ENCODE results near the gene NNMT.

Gene NNMT

GRCh38 chr11:114345575-114346222 lies 49.5 kb downstream of the NNMT start:
- Histone ChIP-seq H3K9me3 (ENCODE audit: low read depth, low read length) (no peaks in the 10 kb centered on the region), H3K27ac (no peak overlapping the region), H3K4me3 (no peak overlapping the region), H3K36me3 (ENCODE audit: insufficient read depth, low read length) (no peaks in the 10 kb centered on the region), H3K9ac (ENCODE audit: insufficient read length) (no peak overlapping the region)
- TF ChIP-seq POLR2AphosphoS5 (IDR thresholded peaks at IDR 0.05; ENCODE audit: borderline replicate concordance, low read depth, low read length): no peak
- no peak for TF ChIP-seq EZH2 (IDR thresholded peaks at IDR 0.05)
- TF ChIP-seq FOXP2 (optimal IDR thresholded peaks at IDR 0.05; ENCODE audit: control extremely low read depth, extremely low read length, insufficient read depth): no peak
- no peak for DNase-seq (ENCODE audit: low read depth, low spot score)

GRCh38 chr11:114346709-114347141 lies 50.5 kb downstream of the NNMT start:
- H3K9me3 ChIP-seq (ENCODE audit: low read depth, low read length): no peaks in the 10 kb centered on the region
- H3K9ac ChIP-seq (ENCODE audit: insufficient read length): no peak overlapping the region
- H3K27ac ChIP-seq: no peak overlapping the region
- no peak for DNase-seq (ENCODE audit: low read depth, low spot score)
- H3K4me3 ChIP-seq: no peak overlapping the region
- TF ChIP-seq FOXP2 (optimal IDR thresholded peaks at IDR 0.05; ENCODE audit: control extremely low read depth, extremely low read length, insufficient read depth) (no peak), POLR2AphosphoS5 (IDR thresholded peaks at IDR 0.05; ENCODE audit: borderline replicate concordance, low read depth, low read length) (no peak), EZH2 (IDR thresholded peaks at IDR 0.05) (no peak)
- no peaks in the 10 kb centered on the region for H3K36me3 ChIP-seq (ENCODE audit: insufficient read depth, low read length)

- TF ChIP-seq FOXP2 (optimal IDR thresholded peaks at IDR 0.05; ENCODE audit: control extremely low read depth, extremely low read length, insufficient read depth) (no peak), EZH2 (IDR thresholded peaks at IDR 0.05) (no peak), POLR2AphosphoS5 (IDR thresholded peaks at IDR 0.05; ENCODE audit: borderline replicate concordance, low read depth, low read length) (no peak)
- H3K4me3 ChIP-seq: no peak overlapping the region
- H3K27ac ChIP-seq: no peak overlapping the region
- H3K9me3 ChIP-seq (ENCODE audit: low read depth, low read length): no peaks in the 10 kb centered on the region
- H3K36me3 ChIP-seq (ENCODE audit: insufficient read depth, low read length): no peaks in the 10 kb centered on the region
- peak; percentile 30 for DNase-seq (ENCODE audit: low read depth, low spot score)
- H3K9ac ChIP-seq (ENCODE audit: insufficient read length): no peak overlapping the region
These were observed 52.3 kb downstream of the NNMT start for GRCh38 chr11:114348200-114349191.

- TF ChIP-seq FOXP2 (optimal IDR thresholded peaks at IDR 0.05; ENCODE audit: control extremely low read depth, extremely low read length, insufficient read depth) (no peak), POLR2AphosphoS5 (IDR thresholded peaks at IDR 0.05; ENCODE audit: borderline replicate concordance, low read depth, low read length) (no peak), EZH2 (IDR thresholded peaks at IDR 0.05) (no peak)
- DNase-seq (ENCODE audit: low read depth, low spot score): no peak
- Histone ChIP-seq H3K9me3 (ENCODE audit: low read depth, low read length) (no peaks in the 10 kb centered on the region), H3K36me3 (ENCODE audit: insufficient read depth, low read length) (no peaks in the 10 kb centered on the region), H3K4me3 (no peak overlapping the region), H3K9ac (ENCODE audit: insufficient read length) (no peak overlapping the region), H3K27ac (no peak overlapping the region)
These were observed 53.8 kb downstream of the NNMT start for GRCh38 chr11:114350022-114350421.

- TF ChIP-seq EZH2 (IDR thresholded peaks at IDR 0.05): no peak
- TF ChIP-seq POLR2AphosphoS5 (IDR thresholded peaks at IDR 0.05; ENCODE audit: borderline replicate concordance, low read depth, low read length): no peak
- no peak for TF ChIP-seq FOXP2 (optimal IDR thresholded peaks at IDR 0.05; ENCODE audit: control extremely low read depth, extremely low read length, insufficient read depth)
- H3K9me3 ChIP-seq (ENCODE audit: low read depth, low read length): no peaks in the 10 kb centered on the region
- no peak overlapping the region for H3K27ac ChIP-seq
- H3K4me3 ChIP-seq: no peak overlapping the region
- H3K9ac ChIP-seq (ENCODE audit: insufficient read length): no peak overlapping the region
- DNase-seq (ENCODE audit: low read depth, low spot score): no peak
- H3K36me3 ChIP-seq (ENCODE audit: insufficient read depth, low read length): no peaks in the 10 kb centered on the region
These were observed 57.2 kb downstream of the NNMT start for GRCh38 chr11:114353443-114353842.

- H3K27ac ChIP-seq: no peak overlapping the region
- no peak overlapping the region for H3K4me3 ChIP-seq
- no peak for TF ChIP-seq POLR2AphosphoS5 (IDR thresholded peaks at IDR 0.05; ENCODE audit: borderline replicate concordance, low read depth, low read length)
- TF ChIP-seq FOXP2 (optimal IDR thresholded peaks at IDR 0.05; ENCODE audit: control extremely low read depth, extremely low read length, insufficient read depth): no peak
- TF ChIP-seq EZH2 (IDR thresholded peaks at IDR 0.05): no peak
- no peaks in the 10 kb centered on the region for H3K36me3 ChIP-seq (ENCODE audit: insufficient read depth, low read length)
- no peaks in the 10 kb centered on the region for H3K9me3 ChIP-seq (ENCODE audit: low read depth, low read length)
- H3K9ac ChIP-seq (ENCODE audit: insufficient read length): no peak overlapping the region
- DNase-seq (ENCODE audit: low read depth, low spot score): no peak
These were observed 57.9 kb downstream of the NNMT start for GRCh38 chr11:114354076-114354475.

GRCh38 chr11:114358716-114359115 lies 62.5 kb downstream of the NNMT start:
- no peaks in the 10 kb centered on the region for H3K36me3 ChIP-seq (ENCODE audit: insufficient read depth, low read length)
- no peak for DNase-seq (ENCODE audit: low read depth, low spot score)
- H3K4me3 ChIP-seq: no peak overlapping the region
- no peak for TF ChIP-seq POLR2AphosphoS5 (IDR thresholded peaks at IDR 0.05; ENCODE audit: borderline replicate concordance, low read depth, low read length)
- no peak for TF ChIP-seq FOXP2 (optimal IDR thresholded peaks at IDR 0.05; ENCODE audit: control extremely low read depth, extremely low read length, insufficient read depth)
- no peak for TF ChIP-seq EZH2 (IDR thresholded peaks at IDR 0.05)
- no peaks in the 10 kb centered on the region for H3K9me3 ChIP-seq (ENCODE audit: low read depth, low read length)
- H3K9ac ChIP-seq (ENCODE audit: insufficient read length): no peak overlapping the region
- no peak overlapping the region for H3K27ac ChIP-seq

GRCh38 chr11:114359342-114359741 lies 63.1 kb downstream of the NNMT start:
- no peak overlapping the region for H3K9ac ChIP-seq (ENCODE audit: insufficient read length)
- H3K27ac ChIP-seq: no peak overlapping the region
- no peak for DNase-seq (ENCODE audit: low read depth, low spot score)
- no peaks in the 10 kb centered on the region for H3K36me3 ChIP-seq (ENCODE audit: insufficient read depth, low read length)
- H3K4me3 ChIP-seq: no peak overlapping the region
- TF ChIP-seq FOXP2 (optimal IDR thresholded peaks at IDR 0.05; ENCODE audit: control extremely low read depth, extremely low read length, insufficient read depth) (no peak), EZH2 (IDR thresholded peaks at IDR 0.05) (no peak), POLR2AphosphoS5 (IDR thresholded peaks at IDR 0.05; ENCODE audit: borderline replicate concordance, low read depth, low read length) (no peak)
- H3K9me3 ChIP-seq (ENCODE audit: low read depth, low read length): no peaks in the 10 kb centered on the region

Data from SK-N-MC (cell line).